CD4-positive, alpha-beta T cell treated with Interleukin-15 for 4 hours (primary cell): ENCODE results near the gene FOXL1.

ENCODE experiments used
- DNase-seq: peaks from one replicate; pipeline ENCODE4 v3.0.0-alpha.2; 2020; ENCODE audit warnings: low spot score

Gene FOXL1

DNA sequence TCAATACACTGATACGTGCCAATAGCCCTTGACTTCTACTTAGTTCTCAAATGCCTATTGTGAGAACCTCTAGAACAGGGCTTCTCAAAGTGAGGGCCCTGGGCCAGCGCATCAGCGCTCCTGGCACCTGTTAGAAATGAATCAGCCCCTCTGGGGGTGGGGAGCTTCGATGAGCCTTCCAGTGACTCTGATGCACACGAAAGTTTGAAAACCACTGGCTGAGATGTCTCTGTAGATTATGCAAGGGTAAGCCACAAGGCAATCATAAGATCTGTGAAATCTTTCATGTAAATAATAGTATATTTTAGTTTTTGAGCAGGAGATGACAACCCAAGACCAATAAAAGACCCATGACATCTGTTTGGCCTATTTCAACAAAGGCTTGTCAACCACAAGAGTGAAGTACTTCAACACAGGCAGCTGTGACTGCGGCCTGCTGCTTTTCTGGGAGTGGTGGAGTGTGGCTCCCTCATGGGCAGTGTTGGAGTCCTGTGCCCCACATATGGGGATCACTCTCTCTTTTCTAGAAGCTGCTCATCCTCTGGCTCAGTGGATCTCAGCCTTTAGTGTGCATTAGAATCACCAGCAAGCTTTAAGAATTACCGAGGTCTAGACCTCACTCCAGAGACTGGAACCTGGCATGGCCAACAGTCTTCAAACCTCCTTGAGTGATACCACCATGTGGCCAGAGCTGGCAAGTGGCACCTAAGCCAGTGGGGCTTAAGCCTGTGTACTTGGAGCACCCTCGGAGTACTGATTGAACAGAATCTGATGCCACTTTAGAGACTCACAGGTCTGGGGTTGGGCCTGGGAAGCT, 29.1 kb upstream of the FOXL1 start:
- no peak for DNase-seq

DNA sequence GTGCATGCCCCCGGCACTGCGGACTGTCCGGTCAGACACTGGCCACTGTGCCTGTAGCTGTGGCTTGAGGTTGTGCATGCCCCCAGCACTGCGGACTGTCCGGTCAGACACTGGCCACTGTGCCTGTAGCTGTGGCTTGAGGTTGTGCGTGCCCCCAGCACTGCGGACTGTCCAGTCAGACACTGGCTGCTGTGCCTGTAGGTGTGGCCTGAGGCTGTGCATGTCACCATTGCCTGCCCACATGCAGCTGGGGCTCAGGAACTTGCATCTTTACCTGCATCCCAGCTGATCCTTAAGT, 28.5 kb upstream of the FOXL1 start:
- no peak for DNase-seq

GRCh38 chr16:86550281-86550680, 28.1 kb upstream of the FOXL1 start:
- DNase-seq = no peak

GRCh38 chr16:86553356-86553755, 25.0 kb upstream of the FOXL1 start:
- DNase-seq = no peak

DNA sequence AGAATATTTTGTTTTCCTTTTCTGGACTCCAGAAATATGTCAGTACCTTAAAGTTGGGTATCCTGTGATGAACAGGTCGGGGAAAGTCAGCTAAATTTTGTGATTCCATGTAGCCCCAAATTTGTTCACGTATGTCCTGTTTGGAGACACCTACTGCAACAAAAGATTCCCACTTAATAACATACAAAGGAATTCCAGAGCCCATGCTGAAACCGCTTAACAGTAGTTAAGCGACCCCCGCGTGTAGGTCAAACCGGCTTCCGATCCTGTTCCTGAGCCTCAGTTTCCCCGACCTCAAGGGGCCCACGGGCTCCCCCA, 23.8 kb upstream of the FOXL1 start:
- no peak for DNase-seq

- peak; percentile 96 for DNase-seq
These were observed 23.2 kb upstream of the FOXL1 start, which contains the start of gene MTHFSD for GRCh38 chr16:86554917-86555703. Gene MTHFSD (minus strand): TSS chr16:86555235. CDS start chr16:86555184, 51 bp downstream.

- DNase-seq = no peak
These were observed 22.7 kb upstream of the FOXL1 start for GRCh38 chr16:86555704-86556075.

GRCh38 chr16:86556576-86556975, 21.8 kb upstream of the FOXL1 start:
- no peak for DNase-seq

DNA sequence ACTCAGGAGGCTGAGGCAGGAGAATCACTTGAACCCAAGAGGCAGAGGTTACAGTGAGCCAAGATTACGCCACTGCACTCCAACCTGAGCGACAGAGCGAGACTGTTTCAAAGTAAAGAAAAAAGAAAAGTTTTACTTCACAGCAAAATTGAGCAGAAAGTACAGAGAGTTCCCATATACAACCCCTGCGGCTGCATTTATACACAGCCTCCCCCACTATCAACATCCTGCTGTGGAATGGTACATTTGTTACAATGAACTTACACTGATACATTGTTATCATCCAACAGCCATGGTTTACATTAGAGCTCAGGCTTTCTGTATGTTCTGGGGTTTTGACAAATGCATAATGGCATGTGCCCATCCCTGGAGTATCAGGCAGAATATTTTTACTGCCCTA, 20.8 kb upstream of the FOXL1 start:
- DNase-seq = no peak

GRCh38 chr16:86558355-86559193, 19.8 kb upstream of the FOXL1 start:
- no peak for DNase-seq

GRCh38 chr16:86559802-86560305, 18.5 kb upstream of the FOXL1 start:
- DNase-seq = no peak

GRCh38 chr16:86562356-86562755, 16.0 kb upstream of the FOXL1 start:
- DNase-seq = no peak

DNA sequence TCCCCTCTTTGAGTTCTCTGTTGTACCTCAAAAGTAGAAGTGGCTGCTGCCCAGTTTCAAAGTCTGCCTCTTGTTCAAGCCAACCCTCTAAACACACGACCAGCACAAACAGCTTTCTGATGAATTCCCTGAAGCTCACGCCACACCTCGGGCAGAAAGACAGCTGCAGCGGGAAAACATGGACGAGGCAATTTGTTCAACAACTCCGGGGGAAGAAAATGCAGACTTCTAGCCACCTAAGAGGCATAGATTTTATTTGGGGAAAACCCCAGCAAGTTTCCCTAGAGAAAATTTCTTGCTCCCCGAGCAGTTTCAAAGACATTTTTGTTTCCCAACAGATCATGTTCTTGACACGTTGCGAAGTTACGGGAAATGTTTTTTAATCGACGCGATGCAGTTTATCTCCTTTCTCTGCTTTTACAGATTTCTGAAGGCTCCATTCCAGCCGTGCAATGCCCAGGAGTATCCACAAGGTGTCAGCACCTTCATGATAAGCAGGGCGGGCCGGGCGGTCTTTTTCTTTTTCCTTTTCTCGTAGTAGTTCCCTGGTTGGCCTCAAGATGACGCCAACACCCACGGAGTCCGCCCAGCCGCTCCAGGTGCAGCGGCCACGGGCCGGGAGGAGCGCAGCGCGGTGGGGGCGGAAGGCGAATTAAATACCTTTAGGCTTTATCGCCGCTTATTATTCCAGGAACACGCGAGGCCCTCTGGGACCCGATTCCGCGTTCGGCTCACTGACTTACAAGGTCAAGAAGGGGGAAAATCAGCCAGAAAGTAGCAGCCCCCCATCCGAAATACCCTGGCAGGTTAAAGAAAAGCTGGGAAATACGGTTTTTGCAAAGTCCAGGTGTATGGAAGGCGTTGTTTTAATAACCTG, 14.6 kb upstream of the FOXL1 start:
- peak; percentile 87 for DNase-seq

DNA sequence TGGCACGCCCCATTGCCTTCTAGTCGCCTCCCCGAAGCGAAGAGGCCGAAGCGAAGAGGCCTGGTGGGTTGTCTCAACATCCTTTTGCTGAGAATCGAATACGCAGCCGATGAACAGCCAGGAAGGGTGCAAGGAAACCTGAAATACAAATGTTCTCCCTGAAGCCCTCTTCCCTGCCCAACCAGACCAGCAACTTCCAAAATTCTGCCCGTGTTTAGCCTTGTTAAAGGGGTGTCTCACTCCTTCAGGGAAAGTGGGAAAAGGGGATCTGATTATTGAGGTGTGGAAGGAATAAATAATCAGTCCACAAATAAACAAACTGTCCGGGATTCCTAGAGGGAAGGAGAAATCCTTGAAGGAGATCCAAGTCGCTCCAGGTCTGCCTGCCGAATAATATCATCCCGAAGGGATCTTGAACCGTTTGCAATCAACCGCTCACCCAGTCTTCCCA, 13.1 kb upstream of the FOXL1 start:
- no peak for DNase-seq

- DNase-seq = no peak
These were observed 12.5 kb upstream of the FOXL1 start for GRCh38 chr16:86565644-86566511.

GRCh38 chr16:86566601-86566965, 11.8 kb upstream of the FOXL1 start, which contains the start of gene FOXC2:
Gene FOXC2 (plus strand): TSS chr16:86566829. CDS start chr16:86567336, 507 bp downstream.
- no peak for DNase-seq

- DNase-seq = no peak
These were observed 11.2 kb upstream of the FOXL1 start for GRCh38 chr16:86566966-86567700.

DNA sequence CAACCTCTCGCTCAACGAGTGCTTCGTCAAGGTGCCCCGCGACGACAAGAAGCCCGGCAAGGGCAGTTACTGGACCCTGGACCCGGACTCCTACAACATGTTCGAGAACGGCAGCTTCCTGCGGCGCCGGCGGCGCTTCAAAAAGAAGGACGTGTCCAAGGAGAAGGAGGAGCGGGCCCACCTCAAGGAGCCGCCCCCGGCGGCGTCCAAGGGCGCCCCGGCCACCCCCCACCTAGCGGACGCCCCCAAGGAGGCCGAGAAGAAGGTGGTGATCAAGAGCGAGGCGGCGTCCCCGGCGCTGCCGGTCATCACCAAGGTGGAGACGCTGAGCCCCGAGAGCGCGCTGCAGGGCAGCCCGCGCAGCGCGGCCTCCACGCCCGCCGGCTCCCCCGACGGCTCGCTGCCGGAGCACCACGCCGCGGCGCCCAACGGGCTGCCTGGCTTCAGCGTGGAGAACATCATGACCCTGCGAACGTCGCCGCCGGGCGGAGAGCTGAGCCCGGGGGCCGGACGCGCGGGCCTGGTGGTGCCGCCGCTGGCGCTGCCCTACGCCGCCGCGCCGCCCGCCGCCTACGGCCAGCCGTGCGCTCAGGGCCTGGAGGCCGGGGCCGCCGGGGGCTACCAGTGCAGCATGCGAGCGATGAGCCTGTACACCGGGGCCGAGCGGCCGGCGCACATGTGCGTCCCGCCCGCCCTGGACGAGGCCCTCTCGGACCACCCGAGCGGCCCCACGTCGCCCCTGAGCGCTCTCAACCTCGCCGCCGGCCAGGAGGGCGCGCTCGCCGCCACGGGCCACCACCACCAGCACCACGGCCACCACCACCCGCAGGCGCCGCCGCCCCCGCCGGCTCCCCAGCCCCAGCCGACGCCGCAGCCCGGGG, 10.4 kb upstream of the FOXL1 start:
- no peak for DNase-seq
